Epithelial cell of esophagus (primary cell): ENCODE data around the gene PLXNA4.

ENCODE experiments used
- DNase-seq: peaks from one replicate; pipeline ENCODE4 v3.0.0; 2010; ENCODE audit warnings: low read depth
- H3K4me3 ChIP-seq: 2 replicates; pipeline ENCODE4 v1.5.1; 2011; ENCODE audit warnings: mild to moderate bottlenecking, low read length, control low read depth
- TF ChIP-seq, protein P1 (sequence below): IDR thresholded peaks from 2 replicates; pipeline ENCODE4 v1.5.1; 2011; ENCODE audit warnings: low read depth, mild to moderate bottlenecking, low read length, control low read depth, inconsistent platforms; ENCODE audit not compliant: insufficient read depth; ENCODE audit errors: missing control alignments

The PLXNA4 gene

DNA sequence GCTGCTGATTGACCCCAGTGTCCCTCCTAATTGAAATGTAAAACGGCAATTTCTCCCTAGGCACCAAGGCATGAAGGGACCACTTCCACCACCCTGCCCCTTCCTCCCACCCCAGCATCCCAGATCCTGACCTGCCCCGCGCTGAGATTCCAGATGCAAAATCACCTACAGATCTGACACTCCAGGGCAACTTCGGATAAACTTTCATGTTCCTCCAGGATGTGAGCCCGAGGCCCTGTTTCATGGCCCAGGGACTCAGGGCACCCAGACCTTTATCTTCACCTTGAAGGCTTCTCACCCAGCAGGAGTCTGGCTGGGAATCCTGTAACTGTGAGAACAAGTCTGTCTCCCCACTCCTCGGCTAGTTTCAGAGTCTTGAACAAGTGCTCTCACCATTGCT, 361.8 kb downstream of the PLXNA4 start:
- TF ChIP-seq, protein P1, sequence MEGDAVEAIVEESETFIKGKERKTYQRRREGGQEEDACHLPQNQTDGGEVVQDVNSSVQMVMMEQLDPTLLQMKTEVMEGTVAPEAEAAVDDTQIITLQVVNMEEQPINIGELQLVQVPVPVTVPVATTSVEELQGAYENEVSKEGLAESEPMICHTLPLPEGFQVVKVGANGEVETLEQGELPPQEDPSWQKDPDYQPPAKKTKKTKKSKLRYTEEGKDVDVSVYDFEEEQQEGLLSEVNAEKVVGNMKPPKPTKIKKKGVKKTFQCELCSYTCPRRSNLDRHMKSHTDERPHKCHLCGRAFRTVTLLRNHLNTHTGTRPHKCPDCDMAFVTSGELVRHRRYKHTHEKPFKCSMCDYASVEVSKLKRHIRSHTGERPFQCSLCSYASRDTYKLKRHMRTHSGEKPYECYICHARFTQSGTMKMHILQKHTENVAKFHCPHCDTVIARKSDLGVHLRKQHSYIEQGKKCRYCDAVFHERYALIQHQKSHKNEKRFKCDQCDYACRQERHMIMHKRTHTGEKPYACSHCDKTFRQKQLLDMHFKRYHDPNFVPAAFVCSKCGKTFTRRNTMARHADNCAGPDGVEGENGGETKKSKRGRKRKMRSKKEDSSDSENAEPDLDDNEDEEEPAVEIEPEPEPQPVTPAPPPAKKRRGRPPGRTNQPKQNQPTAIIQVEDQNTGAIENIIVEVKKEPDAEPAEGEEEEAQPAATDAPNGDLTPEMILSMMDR, result no peak
- DNase-seq, result no peak
- H3K4me3 ChIP-seq, result no peak overlapping the region

DNA sequence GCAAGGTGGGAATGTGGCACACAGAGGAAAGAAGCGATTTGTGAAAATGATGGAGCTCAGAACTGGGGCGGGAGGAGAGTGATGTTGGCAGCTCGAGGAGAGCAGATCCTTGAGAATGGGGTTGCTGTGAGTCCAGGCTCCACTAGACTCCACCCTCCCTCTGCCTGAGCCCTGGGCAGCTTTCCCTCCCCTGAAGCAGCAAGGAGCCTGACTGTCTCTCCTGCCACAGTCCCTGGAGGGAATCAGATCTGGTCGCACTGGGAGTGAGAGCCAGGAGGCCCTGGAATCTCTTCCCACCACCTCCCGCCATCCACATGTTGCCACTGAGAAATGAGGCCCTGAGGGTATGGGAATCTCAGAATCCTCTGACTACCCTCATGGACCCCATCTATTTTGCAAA, 362.7 kb downstream of the PLXNA4 start:
- TF ChIP-seq, protein P1, result no peak
- no peak overlapping the region for H3K4me3 ChIP-seq
- DNase-seq, result no peak

DNA sequence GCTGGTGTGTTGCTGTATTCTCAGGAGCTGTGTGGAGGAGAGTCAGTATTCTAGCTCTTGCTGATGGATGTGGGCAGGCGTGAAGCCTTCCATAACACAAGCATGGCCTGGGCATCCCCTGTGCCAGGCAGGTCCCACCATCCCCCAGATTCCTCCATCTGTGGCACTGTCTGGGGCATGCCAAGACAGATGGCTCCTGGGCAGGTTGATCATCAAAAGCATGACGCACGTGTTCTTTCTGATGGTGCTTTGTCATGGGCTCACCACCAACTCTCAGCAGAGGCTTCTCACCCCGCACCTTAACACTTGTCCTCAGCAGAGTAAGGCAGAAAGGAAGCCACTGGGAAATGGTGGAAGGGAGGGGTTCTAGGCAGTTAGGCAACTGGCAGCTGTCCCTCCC, 364.3 kb downstream of the PLXNA4 start:
- H3K4me3 ChIP-seq, result no peak overlapping the region
- DNase-seq, result no peak
- TF ChIP-seq, protein P1, result no peak

DNA sequence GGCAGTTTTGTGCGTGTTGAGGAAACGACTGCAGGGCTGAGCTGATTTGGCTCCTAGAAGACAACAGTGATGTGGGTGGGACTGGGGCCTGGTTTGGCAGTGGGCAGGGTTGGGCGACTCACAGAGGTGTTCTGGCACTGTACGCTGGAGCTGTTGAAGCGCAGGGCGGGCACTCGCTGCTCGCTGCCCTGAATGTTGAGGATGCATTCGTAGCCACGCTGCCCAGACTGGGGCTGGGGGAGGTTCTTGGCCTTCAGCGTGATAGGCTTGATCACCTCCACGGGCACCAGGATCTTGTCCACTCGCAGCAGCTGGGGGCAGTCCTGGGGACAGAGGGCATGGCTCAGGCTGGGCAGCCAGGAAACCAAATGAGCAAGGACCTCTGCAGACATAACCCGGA, 365.4 kb downstream of the PLXNA4 start:
- no peak for DNase-seq
- TF ChIP-seq, protein P1, result no peak
- no peak overlapping the region for H3K4me3 ChIP-seq

DNA sequence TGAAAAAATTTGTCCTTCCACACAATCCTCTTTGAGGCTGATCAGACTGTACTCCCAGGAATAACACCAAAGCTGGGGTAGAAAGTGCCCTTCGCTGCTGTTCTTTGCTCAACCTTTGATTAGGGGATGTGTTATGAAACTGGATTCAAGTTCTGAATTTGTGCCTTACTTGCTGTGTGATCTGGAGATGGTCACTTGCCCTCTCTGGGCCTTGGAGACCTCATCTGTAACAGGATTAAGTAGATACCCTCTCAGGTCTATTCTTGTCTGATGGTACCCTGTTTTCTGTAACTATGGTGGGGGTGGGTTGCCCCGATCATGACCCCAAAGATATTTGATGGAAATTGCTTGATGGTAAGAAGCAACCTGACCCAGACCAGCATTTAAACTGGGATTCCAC, 368.5 kb downstream of the PLXNA4 start:
- TF ChIP-seq, protein P1, result no peak
- no peak overlapping the region for H3K4me3 ChIP-seq
- no peak for DNase-seq

DNA sequence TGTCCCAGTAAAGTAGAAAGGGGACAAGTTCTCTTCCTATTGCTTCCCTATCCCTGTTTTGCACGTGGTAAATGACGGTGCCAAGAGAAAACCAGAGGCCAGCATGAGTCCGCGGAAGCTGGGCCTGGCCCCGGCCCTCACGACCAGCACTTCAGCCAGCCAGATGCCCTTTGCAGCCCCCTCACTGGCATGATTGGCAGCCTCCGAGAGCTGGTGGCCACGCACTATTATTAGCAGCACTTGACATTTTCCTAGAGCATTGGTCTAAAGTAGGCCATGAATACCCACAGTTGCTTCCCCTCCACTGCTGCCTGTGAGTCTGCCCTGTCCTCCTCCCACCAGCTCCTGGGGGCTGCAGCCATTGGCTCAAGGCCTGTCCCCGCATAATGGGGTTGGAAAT, 369.1 kb downstream of the PLXNA4 start:
- H3K4me3 ChIP-seq, result no peak overlapping the region
- DNase-seq, result no peak
- TF ChIP-seq, protein P1, result no peak

DNA sequence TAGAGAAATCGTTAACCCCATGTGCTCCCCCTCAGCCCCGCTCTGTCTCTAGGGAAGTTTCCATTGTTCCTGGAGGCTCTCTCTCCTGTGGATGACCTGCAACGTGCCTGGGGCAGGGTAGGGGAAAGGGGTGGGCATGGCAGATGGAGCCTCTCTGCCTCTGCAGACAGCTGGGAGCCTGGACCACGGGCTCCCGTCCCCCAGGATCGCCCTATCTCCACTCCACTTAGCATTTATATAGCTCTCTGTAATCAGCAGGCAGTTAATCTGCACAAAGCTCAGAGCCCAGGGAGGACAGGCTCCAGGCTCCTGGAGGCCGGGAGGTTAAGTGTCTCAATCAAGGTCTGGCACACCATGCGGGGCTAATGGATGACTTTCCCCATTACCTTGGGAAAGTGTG, 369.7 kb downstream of the PLXNA4 start:
- H3K4me3 ChIP-seq, result no peak overlapping the region
- TF ChIP-seq, protein P1, result no peak
- no peak for DNase-seq
